Peyer's patch (tissue), 4 donors: ENCODE results near the gene KREMEN1. TPM values are rescaled to one million over a fixed set of nuclear protein-coding genes. Genes with fewer than 3 reads are reported as not detected.

ENCODE experiments used
- DNase-seq, 3 donors: peaks; one replicate each; pipeline ENCODE4 v3.0.0-alpha.2; 2017 to 2019
- H3K27ac ChIP-seq, 4 donors: fragments of 200-600 bp; sonication (generic); one replicate each; pipeline ENCODE4 v1.5.1; 2016 to 2019
- H3K27me3 ChIP-seq, 2 donors: fragments of 200-600 bp; sonication (generic); one replicate each; pipeline ENCODE4 v1.5.1; 2019
- H3K36me3 ChIP-seq, 3 donors: fragments of 200-600 bp; sonication (generic); one replicate each; pipeline ENCODE4 v1.5.1; 2016 to 2019
- H3K4me1 ChIP-seq, 4 donors: fragments of 200-600 bp; sonication (generic); one replicate each; pipeline ENCODE4 v1.5.1; 2016 to 2019
- H3K4me3 ChIP-seq, 4 donors: fragments of 200-600 bp; sonication (generic); 1 replicate in 3 of 4; 2 replicates in 1 of 4; pipeline ENCODE4 v1.5.1; 2016 to 2019; ENCODE audit warnings: mild to moderate bottlenecking in 1 of 4
- H3K9me3 ChIP-seq, 4 donors: fragments of 200-600 bp; sonication (generic); one replicate each; pipeline ENCODE4 v1.5.1; 2016 to 2019; ENCODE audit warnings: mild to moderate bottlenecking in 1 of 4
- POLR2A ChIP-seq, 2 donors: fragments of 450-650 bp; IDR thresholded peaks; one replicate each; pipeline ENCODE4 v1.5.1; 2017; ENCODE audit warnings: antibody characterized with exemption in 2 of 2, mild to moderate bottlenecking in 2 of 2, moderate library complexity in 2 of 2
- total RNA-seq, 4 donors: library from RNA; depleted of rRNA; stranded (reverse); fragments of >200 nt; gene quantifications; one replicate each; pipeline ENCODE4 v1.1.0, GENCODE V29; 2016
- TF ChIP-seq, protein P1 (sequence below), 6 experiments: fragments of 450-650 bp in 4 of 6; fragments of 200-600 bp in 2 of 6; sonication (generic) in 1 of 6; IDR thresholded peaks; one replicate each; pipeline ENCODE4 v1.5.1; 2017 to 2019; ENCODE audit warnings: antibody characterized with exemption in 6 of 6, mild to moderate bottlenecking in 3 of 6, moderate library complexity in 1 of 6

Gene KREMEN1
- total RNA-seq, 4 donors from 2014 or later, result 8.2 to 32.2 (median 16.1) TPM

- TF ChIP-seq POLR2A (IDR thresholded peaks at IDR 0.05), result no peak
- TF ChIP-seq, protein P1, sequence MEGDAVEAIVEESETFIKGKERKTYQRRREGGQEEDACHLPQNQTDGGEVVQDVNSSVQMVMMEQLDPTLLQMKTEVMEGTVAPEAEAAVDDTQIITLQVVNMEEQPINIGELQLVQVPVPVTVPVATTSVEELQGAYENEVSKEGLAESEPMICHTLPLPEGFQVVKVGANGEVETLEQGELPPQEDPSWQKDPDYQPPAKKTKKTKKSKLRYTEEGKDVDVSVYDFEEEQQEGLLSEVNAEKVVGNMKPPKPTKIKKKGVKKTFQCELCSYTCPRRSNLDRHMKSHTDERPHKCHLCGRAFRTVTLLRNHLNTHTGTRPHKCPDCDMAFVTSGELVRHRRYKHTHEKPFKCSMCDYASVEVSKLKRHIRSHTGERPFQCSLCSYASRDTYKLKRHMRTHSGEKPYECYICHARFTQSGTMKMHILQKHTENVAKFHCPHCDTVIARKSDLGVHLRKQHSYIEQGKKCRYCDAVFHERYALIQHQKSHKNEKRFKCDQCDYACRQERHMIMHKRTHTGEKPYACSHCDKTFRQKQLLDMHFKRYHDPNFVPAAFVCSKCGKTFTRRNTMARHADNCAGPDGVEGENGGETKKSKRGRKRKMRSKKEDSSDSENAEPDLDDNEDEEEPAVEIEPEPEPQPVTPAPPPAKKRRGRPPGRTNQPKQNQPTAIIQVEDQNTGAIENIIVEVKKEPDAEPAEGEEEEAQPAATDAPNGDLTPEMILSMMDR (IDR thresholded peaks at IDR 0.05), result no peak
- H3K4me1 ChIP-seq, result peaks cover 0 to 13% (median 0%) of the 10 kb centered on the region in 4 donors
- no peaks in the 10 kb centered on the region for H3K9me3 ChIP-seq
- H3K27ac ChIP-seq, result peak overlapping the region in 1 of 4 donors; percentile 16
- H3K4me3 ChIP-seq, result no peak overlapping the region
- peaks cover 0 to 5% (median 0%) of the 10 kb centered on the region in 3 donors for H3K36me3 ChIP-seq
- no peak for DNase-seq
- no peaks in the 10 kb centered on the region for H3K27me3 ChIP-seq
These were observed 24.2 kb downstream of the KREMEN1 start for GRCh38 chr22:29096736-29097669.

GRCh38 chr22:29098296-29098695, 25.5 kb downstream of the KREMEN1 start:
- Histone ChIP-seq H3K36me3 (peaks cover 0 to 5% (median 0%) of the 10 kb centered on the region in 3 donors), H3K27ac (no peak overlapping the region), H3K4me1 (peaks cover 0 to 6% (median 0%) of the 10 kb centered on the region in 4 donors), H3K9me3 (no peaks in the 10 kb centered on the region), H3K4me3 (no peak overlapping the region), H3K27me3 (no peaks in the 10 kb centered on the region)
- TF ChIP-seq POLR2A (IDR thresholded peaks at IDR 0.05), result no peak
- TF ChIP-seq, protein P1 (IDR thresholded peaks at IDR 0.05), result no peak
- DNase-seq, result no peak

DNA sequence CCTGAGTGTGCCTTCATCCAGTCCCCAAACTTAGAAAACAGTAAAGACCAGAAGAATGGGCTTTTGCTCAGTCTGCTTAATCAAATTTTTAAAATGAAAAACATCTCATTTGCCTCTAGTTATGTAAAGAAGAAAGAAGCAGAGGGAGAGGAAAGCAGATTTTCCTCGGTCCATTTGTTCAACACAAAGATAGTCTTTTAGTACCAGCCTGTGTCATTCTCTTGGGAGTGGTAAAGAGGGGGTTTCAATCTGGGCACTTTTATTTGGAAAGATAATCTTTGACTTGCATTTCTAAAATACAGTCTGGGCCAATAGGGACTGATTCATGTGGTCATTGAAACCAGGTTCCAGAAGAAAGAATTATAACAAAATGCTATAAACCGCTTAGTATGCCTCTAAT, 29.5 kb downstream of the KREMEN1 start:
- peaks cover 0 to 5% (median 0%) of the 10 kb centered on the region in 3 donors for H3K36me3 ChIP-seq
- no peak for DNase-seq
- no peaks in the 10 kb centered on the region for H3K27me3 ChIP-seq
- no peak overlapping the region for H3K27ac ChIP-seq
- H3K4me3 ChIP-seq, result no peak overlapping the region
- no peaks in the 10 kb centered on the region for H3K9me3 ChIP-seq
- H3K4me1 ChIP-seq, result no peaks in the 10 kb centered on the region
- no peak for TF ChIP-seq POLR2A (IDR thresholded peaks at IDR 0.05)
- TF ChIP-seq, protein P1 (IDR thresholded peaks at IDR 0.05), result no peak

GRCh38 chr22:29103121-29103520, 30.3 kb downstream of the KREMEN1 start:
- no peak for DNase-seq
- Histone ChIP-seq H3K36me3 (peaks cover 0 to 5% (median 0%) of the 10 kb centered on the region in 3 donors), H3K4me1 (no peaks in the 10 kb centered on the region), H3K9me3 (no peaks in the 10 kb centered on the region), H3K27me3 (no peaks in the 10 kb centered on the region), H3K4me3 (no peak overlapping the region), H3K27ac (no peak overlapping the region)
- TF ChIP-seq, protein P1 (IDR thresholded peaks at IDR 0.05), result no peak
- TF ChIP-seq POLR2A (IDR thresholded peaks at IDR 0.05), result no peak

- Histone ChIP-seq H3K9me3 (no peaks in the 10 kb centered on the region), H3K27ac (no peak overlapping the region), H3K27me3 (no peaks in the 10 kb centered on the region), H3K36me3 (no peaks in the 10 kb centered on the region), H3K4me3 (no peak overlapping the region), H3K4me1 (no peaks in the 10 kb centered on the region)
- DNase-seq, result no peak
- TF ChIP-seq POLR2A (IDR thresholded peaks at IDR 0.05), result no peak
- TF ChIP-seq, protein P1 (IDR thresholded peaks at IDR 0.05), result no peak
These were observed 32.6 kb downstream of the KREMEN1 start for GRCh38 chr22:29105468-29105867.
